SK-N-SH (cell line): ENCODE measurements around the gene ACACB. TPM values are rescaled to one million over a fixed set of nuclear protein-coding genes. Genes with fewer than 3 reads are reported as not detected.

Experiments used
- CTCF ChIA-PET: fragments of 300-600, 350-600 bp; formaldehyde crosslinking; extraction: SDS; loops from one replicate; lab custom pipeline; 2021; lab: Yijun Ruan, JAX
- POLR2A ChIA-PET: fragments of 350-600 bp; sonication (Branson Sonifier 250); formaldehyde crosslinking; extraction: SDS; loops from one replicate; lab custom pipeline; 2020; ENCODE audit warnings: antibody characterized with exemption, inconsistent platforms; lab: Yijun Ruan, JAX
- DNase-seq: peaks from one replicate; pipeline ENCODE4 v3.0.0; 2012
- H2AFZ ChIP-seq: fragments of 200-600 bp; sonication (generic); 2 replicates; pipeline ENCODE4 v1.8.1; 2016; ENCODE audit warnings: antibody characterized with exemption, mild to moderate bottlenecking, low read depth
- H3F3A ChIP-seq: fragments of 200-600 bp; sonication (generic); replicated peaks from 2 replicates; pipeline ENCODE3; 2016; ENCODE audit warnings: antibody characterized with exemption, mild to moderate bottlenecking; ENCODE audit not compliant: insufficient read depth
- H3K27ac ChIP-seq, 2 experiments: fragments of 200-500 bp in 1 of 2; fragments of 200-600 bp in 1 of 2; sonication (Bioruptor generic) in 1 of 2; sonication (generic), shearing (Covaris generic) in 1 of 2; 2 replicates each; pipeline versions ENCODE4 v1.5.1 to v1.6.1; 2014 to 2016; ENCODE audit warnings: low read depth in 2 of 2, inconsistent platforms in 1 of 2, low read length in 1 of 2, mild to moderate bottlenecking in 1 of 2, mixed read lengths in 1 of 2
- H3K27me3 ChIP-seq: fragments of 200-600 bp; sonication (generic), shearing (Covaris generic); 2 replicates; pipeline ENCODE4 v1.6.1; 2016; ENCODE audit warnings: mixed run types; ENCODE audit not compliant: insufficient read depth
- H3K36me3 ChIP-seq, 2 experiments: fragments of 200-500 bp in 1 of 2; fragments of 200-600 bp in 1 of 2; sonication (Bioruptor generic) in 1 of 2; sonication (generic) in 1 of 2; replicated peaks in 1 of 2; 2 replicates each; pipeline versions ENCODE3 to v1.5.1; 2014 to 2016; ENCODE audit warnings: low read length in 1 of 2, mild to moderate bottlenecking in 1 of 2; ENCODE audit not compliant: insufficient read depth in 2 of 2, control insufficient read depth in 1 of 2
- H3K4me1 ChIP-seq, 2 experiments: fragments of 200-500 bp in 1 of 2; fragments of 200-600 bp in 1 of 2; sonication (Bioruptor generic) in 1 of 2; sonication (generic), shearing (Covaris generic) in 1 of 2; 2 replicates each; pipeline versions ENCODE4 v1.5.1 to v1.6.1; 2014 to 2016; ENCODE audit warnings: low read depth in 1 of 2, low read length in 1 of 2, mixed run types in 1 of 2; ENCODE audit not compliant: insufficient read depth in 2 of 2, control insufficient read depth in 1 of 2
- H3K4me2 ChIP-seq: fragments of 200-600 bp; sonication (generic), shearing (Covaris generic); 2 replicates; pipeline ENCODE4 v1.6.1; 2017; ENCODE audit warnings: mixed run types
- H3K4me3 ChIP-seq, 2 experiments: fragments of 200-500 bp in 1 of 2; fragments of 200-600 bp in 1 of 2; sonication (Bioruptor generic) in 1 of 2; sonication (generic), shearing (Covaris generic) in 1 of 2; 2 replicates each; pipeline versions ENCODE4 v1.5.1 to v1.8.1; 2014 to 2016; ENCODE audit warnings: low read depth in 2 of 2, inconsistent platforms in 1 of 2, low read length in 1 of 2, mild to moderate bottlenecking in 1 of 2, mixed read lengths in 1 of 2, moderate library complexity in 1 of 2
- H3K79me2 ChIP-seq: fragments of 200-600 bp; sonication (generic); 2 replicates; pipeline ENCODE4 v1.8.1; 2017; ENCODE audit warnings: mild to moderate bottlenecking; ENCODE audit not compliant: insufficient read depth
- H3K9ac ChIP-seq: fragments of 200-600 bp; sonication (generic); 2 replicates; pipeline ENCODE4 v1.6.1; 2017; ENCODE audit warnings: mixed run types
- H3K9me2 ChIP-seq: fragments of 200-600 bp; sonication (generic); 2 replicates; pipeline ENCODE4 v1.6.1; 2017; ENCODE audit warnings: mixed run types
- H3K9me3 ChIP-seq: fragments of 200-600 bp; sonication (generic); 2 replicates; pipeline ENCODE4 v1.6.1; 2017; ENCODE audit warnings: mixed run types, mild to moderate bottlenecking, moderate library complexity
- H4K20me1 ChIP-seq: fragments of 200-600 bp; sonication (generic); 2 replicates; pipeline ENCODE4 v1.6.1; 2017; ENCODE audit warnings: mild to moderate bottlenecking, mixed run types; ENCODE audit not compliant: insufficient read depth
- CHD2 ChIP-seq: fragments of 150-350 bp; IDR thresholded peaks from 2 replicates; pipeline ENCODE4 v1.6.1; 2018; ENCODE audit warnings: low read length; ENCODE audit not compliant: partially characterized antibody
- CTCF ChIP-seq: fragments of 200-600 bp; sonication (generic); IDR thresholded peaks from 2 replicates; pipeline ENCODE4 v1.6.1; 2017; ENCODE audit warnings: antibody characterized with exemption, mild to moderate bottlenecking, moderate library complexity
- EP300 ChIP-seq, 2 experiments: IDR thresholded peaks; 2 replicates each; pipeline versions ENCODE4 v1.4.0 to v1.6.1; 2012; ENCODE audit warnings: borderline replicate concordance in 1 of 2, low read depth in 1 of 2, low read length in 1 of 2
- FOSL2 ChIP-seq: IDR thresholded peaks from 2 replicates; pipeline ENCODE4 v1.4.0; 2012; ENCODE audit warnings: low read depth, mild to moderate bottlenecking, moderate library complexity, borderline replicate concordance
- JUND ChIP-seq: IDR thresholded peaks from 2 replicates; pipeline ENCODE4 v1.4.0; 2012
- MAX ChIP-seq: IDR thresholded peaks from 2 replicates; pipeline ENCODE4 v1.4.0; 2012; ENCODE audit warnings: low read depth
- MEF2A ChIP-seq: IDR thresholded peaks from 2 replicates; pipeline ENCODE4 v1.4.0; 2012; ENCODE audit warnings: low read depth, borderline replicate concordance
- MXI1 ChIP-seq: IDR thresholded peaks from 2 replicates; pipeline ENCODE4 v1.6.1; 2012; ENCODE audit warnings: mild to moderate bottlenecking, low read depth, low read length, improper control_type of control experiment
- NFIC ChIP-seq: IDR thresholded peaks from 2 replicates; pipeline ENCODE4 v1.4.0; 2012; ENCODE audit warnings: borderline replicate concordance
- NRF1 ChIP-seq: IDR thresholded peaks from 2 replicates; pipeline ENCODE4 v1.6.1; 2012; ENCODE audit warnings: low read depth, mild to moderate bottlenecking, low read length
- PBX3 ChIP-seq: IDR thresholded peaks from 2 replicates; pipeline ENCODE4; 2012
- REST ChIP-seq: IDR thresholded peaks from 2 replicates; pipeline ENCODE4 v1.6.1; 2012; ENCODE audit warnings: mild to moderate bottlenecking, low read depth, low read length, moderate library complexity
- RFX5 ChIP-seq: IDR thresholded peaks from 2 replicates; pipeline ENCODE4 v1.6.1; 2012; ENCODE audit warnings: mild to moderate bottlenecking, improper control_type of control experiment, low read length
- RXRA ChIP-seq: IDR thresholded peaks from 2 replicates; pipeline ENCODE4 v1.4.0; 2012; ENCODE audit warnings: low read depth, mild to moderate bottlenecking, borderline replicate concordance
- SIN3A ChIP-seq: IDR thresholded peaks from 2 replicates; pipeline ENCODE4 v1.6.1; 2012; ENCODE audit warnings: low read depth, mild to moderate bottlenecking, low read length, moderate library complexity, borderline replicate concordance
- SMC3 ChIP-seq: IDR thresholded peaks from 2 replicates; pipeline ENCODE4 v1.6.1; 2012; ENCODE audit warnings: low read depth, low read length, improper control_type of control experiment
- TAF1 ChIP-seq: IDR thresholded peaks from 2 replicates; pipeline ENCODE4 v1.6.1; 2012; ENCODE audit warnings: low read depth, mild to moderate bottlenecking, low read length, moderate library complexity, borderline replicate concordance
- TEAD4 ChIP-seq: IDR thresholded peaks from 2 replicates; pipeline ENCODE4 v1.4.0; 2012; ENCODE audit warnings: mild to moderate bottlenecking, borderline replicate concordance; ENCODE audit not compliant: insufficient read depth
- USF2 ChIP-seq: fragments of 150-350 bp; IDR thresholded peaks from 2 replicates; pipeline ENCODE4 v1.6.1; 2017; ENCODE audit warnings: antibody characterized with exemption, low read length, low read depth, borderline replicate concordance
- WGBS: methylation state at CpG from one replicate; pipeline ENCODE4 v1.1.6; 2017; ENCODE audit warnings: low lambda C conversion rate; 5-methylcytosine and 5-hydroxymethylcytosine counted together
- polyA plus RNA-seq, 3 experiments: library from polyadenylated mRNA; depleted of rRNA; stranded (reverse); fragments of >200 nt; gene quantifications; 2 replicates each; pipeline ENCODE4 v1.2.3, GENCODE V29; 2012

ACACB gene
- polyA plus RNA-seq, 1 of the 3 experiments (the other 2 are of a cell fraction) = 6.1 TPM

- DNase-seq = no peak
- H3K4me1 ChIP-seq = no peaks in the 10 kb centered on the region
- peaks cover 0 to 13% of the 10 kb centered on the region in 2 experiments for H3K36me3 ChIP-seq
- H4K20me1 ChIP-seq = no peaks in the 10 kb centered on the region
- CTCF ChIA-PET = interaction anchor here (1.8 kb wide), 1 partner anchor 20 kb away, joined by 8 read pairs; no protein-coding TSS in a partner anchor
- H3K4me3 ChIP-seq = no peak overlapping the region
- H3K9me2 ChIP-seq = no peaks in the 10 kb centered on the region
- H3K9ac ChIP-seq = no peak overlapping the region
- no peak overlapping the region for H3K27ac ChIP-seq
- H2AFZ ChIP-seq = no peak overlapping the region
- H3F3A ChIP-seq = no peaks in the 10 kb centered on the region
- H3K27me3 ChIP-seq = no peaks in the 10 kb centered on the region
- no peaks in the 10 kb centered on the region for H3K79me2 ChIP-seq
- no peaks in the 10 kb centered on the region for H3K9me3 ChIP-seq
- TF ChIP-seq REST (no peak), USF2 (no peak), MEF2A (no peak), MAX (no peak), EP300 (IDR thresholded peaks at IDR 0.05; ENCODE audit: borderline replicate concordance in 1 of 2, low read depth in 1 of 2, low read length in 1 of 2) (no peak), TEAD4 (no peak), CHD2 (no peak), FOSL2 (no peak), RXRA (no peak), PBX3 (no peak), CTCF (no peak), TAF1 (no peak), MXI1 (no peak), NFIC (no peak), RFX5 (no peak), JUND (no peak), SMC3 (no peak), SIN3A (no peak), NRF1 (no peak)
- WGBS = 94% methylated on average over 5 of the region's 5 CpGs
- POLR2A ChIA-PET = interaction anchor here (0.7 kb wide), 1 partner anchor 32 kb away, joined by 3 read pairs; no protein-coding TSS in a partner anchor
- H3K4me2 ChIP-seq = no peak overlapping the region
Measured at GRCh38 chr12:109244073-109244472, 127.7 kb downstream of the ACACB start.
